Prostate gland (tissue), 2 donors: ENCODE data around the gene IKZF1.

ENCODE experiments used
- POLR2A ChIP-seq: fragments of 450-650 bp; IDR thresholded peaks from one replicate; pipeline ENCODE4 v1.6.1; 2016; ENCODE audit warnings: antibody characterized with exemption, mild to moderate bottlenecking
- POLR2AphosphoS5 ChIP-seq: sonication (generic); formaldehyde crosslinking; IDR thresholded peaks from one replicate; pipeline ENCODE4 v1.6.1; 2017; ENCODE audit warnings: antibody characterized with exemption
- TF ChIP-seq, protein P1 (sequence below), 4 experiments: fragments of 200-600 bp in 2 of 4; fragments of 450-650 bp in 2 of 4; sonication (generic) in 2 of 4; IDR thresholded peaks; 1 replicate in 3 of 4; 2 replicates in 1 of 4; pipeline ENCODE4 v1.5.1; 2016 to 2019; ENCODE audit warnings: antibody characterized with exemption in 4 of 4, mild to moderate bottlenecking in 2 of 4, moderate library complexity in 2 of 4

DNA sequence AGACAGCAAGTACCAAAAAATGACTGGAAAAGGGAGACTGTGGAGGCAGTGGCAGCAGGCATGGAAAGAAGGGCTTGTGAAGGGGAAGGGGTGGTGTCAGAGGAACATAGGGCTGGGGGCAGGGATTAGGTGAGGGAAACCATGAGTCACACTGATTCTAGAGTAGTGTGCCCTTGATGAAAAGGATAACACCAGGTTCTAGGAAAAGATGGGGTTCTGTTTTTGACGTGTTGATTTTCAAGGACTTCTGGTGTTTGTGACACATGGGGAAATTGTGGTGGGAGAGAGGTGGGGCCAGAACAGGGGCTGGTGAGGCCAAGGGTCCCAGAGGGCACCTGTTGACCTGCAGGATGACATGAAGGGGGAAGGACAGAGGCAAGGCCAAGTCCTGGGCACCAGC lies 88.6 kb downstream of the IKZF1 start:
- TF ChIP-seq, protein P1, sequence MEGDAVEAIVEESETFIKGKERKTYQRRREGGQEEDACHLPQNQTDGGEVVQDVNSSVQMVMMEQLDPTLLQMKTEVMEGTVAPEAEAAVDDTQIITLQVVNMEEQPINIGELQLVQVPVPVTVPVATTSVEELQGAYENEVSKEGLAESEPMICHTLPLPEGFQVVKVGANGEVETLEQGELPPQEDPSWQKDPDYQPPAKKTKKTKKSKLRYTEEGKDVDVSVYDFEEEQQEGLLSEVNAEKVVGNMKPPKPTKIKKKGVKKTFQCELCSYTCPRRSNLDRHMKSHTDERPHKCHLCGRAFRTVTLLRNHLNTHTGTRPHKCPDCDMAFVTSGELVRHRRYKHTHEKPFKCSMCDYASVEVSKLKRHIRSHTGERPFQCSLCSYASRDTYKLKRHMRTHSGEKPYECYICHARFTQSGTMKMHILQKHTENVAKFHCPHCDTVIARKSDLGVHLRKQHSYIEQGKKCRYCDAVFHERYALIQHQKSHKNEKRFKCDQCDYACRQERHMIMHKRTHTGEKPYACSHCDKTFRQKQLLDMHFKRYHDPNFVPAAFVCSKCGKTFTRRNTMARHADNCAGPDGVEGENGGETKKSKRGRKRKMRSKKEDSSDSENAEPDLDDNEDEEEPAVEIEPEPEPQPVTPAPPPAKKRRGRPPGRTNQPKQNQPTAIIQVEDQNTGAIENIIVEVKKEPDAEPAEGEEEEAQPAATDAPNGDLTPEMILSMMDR (IDR thresholded peaks at IDR 0.05) = no peak
- TF ChIP-seq POLR2AphosphoS5 = no peak
- no peak for TF ChIP-seq POLR2A
